Left ventricle myocardium inferior (tissue), 1 donor: ENCODE measurements around the gene SLC16A12. TPM values are rescaled to one million over a fixed set of nuclear protein-coding genes. Genes with fewer than 3 reads are reported as not detected.

Experiments
- DNase-seq: peaks from one replicate; pipeline ENCODE4 v3.0.0-alpha.2; 2020
- H3K27ac ChIP-seq: fragments of 200-600 bp; replicated peaks from 2 replicates; pipeline ENCODE4 v1.8.0; 2021
- H3K27me3 ChIP-seq: fragments of 200-600 bp; 2 replicates; pipeline ENCODE4 v1.8.0; 2021; ENCODE audit warnings: low read depth
- H3K36me3 ChIP-seq: fragments of 200-600 bp; 2 replicates; pipeline ENCODE4 v1.8.0; 2021
- H3K4me1 ChIP-seq: fragments of 200-600 bp; 2 replicates; pipeline ENCODE4 v1.8.0; 2021
- H3K4me3 ChIP-seq: fragments of 200-600 bp; 2 replicates; pipeline ENCODE4 v1.8.0; 2021; ENCODE audit warnings: mild to moderate bottlenecking, moderate library complexity
- H3K9me3 ChIP-seq: fragments of 200-600 bp; replicated peaks from 2 replicates; pipeline ENCODE4 v1.8.0; 2021
- CTCF ChIP-seq: fragments of 200-600 bp; IDR thresholded peaks from 2 replicates; pipeline ENCODE4 v1.8.0; 2021; ENCODE audit warnings: antibody characterized with exemption, mild to moderate bottlenecking, borderline replicate concordance
- intact Hi-C: fragments of 100-400 bp; cut with micrococcal nuclease; formaldehyde crosslinking; loops from one replicate; pipeline ENCODE4 v1.11.0; 2022
- total RNA-seq: library from RNA; stranded (reverse); fragmentation: NEBNext Ultra II Directional; extraction: Animal tissue kit (Norgen Biotek cat#: 25700); gene quantifications from one replicate; pipeline ENCODE4 v1.2.1, GENCODE V29; 2021
- donor health status: DM: no; HTN: yes; CAD: no; lungs with severe emphysema.

Gene SLC16A12
- total RNA-seq, 1 donor from 2014 or later = 2.0 TPM

GRCh38 chr10:89505640-89506275 is 29.6 kb downstream of the SLC16A12 start:
- DNase-seq = no peak
- Histone ChIP-seq H3K27ac (no peak overlapping the region), H3K9me3 (peaks cover 10% of the 10 kb centered on the region), H3K4me1 (peaks cover 21% of the 10 kb centered on the region), H3K4me3 (no peak overlapping the region), H3K36me3 (peaks cover 7% of the 10 kb centered on the region), H3K27me3 (no peaks in the 10 kb centered on the region)
- no peak for TF ChIP-seq CTCF
- intact Hi-C loops = no loop called here

GRCh38 chr10:89504691-89505090 is 30.7 kb downstream of the SLC16A12 start:
- Histone ChIP-seq H3K4me1 (peaks cover 21% of the 10 kb centered on the region), H3K27ac (peak overlapping the region; percentile 43), H3K27me3 (no peaks in the 10 kb centered on the region), H3K9me3 (peaks cover 7% of the 10 kb centered on the region), H3K36me3 (no peaks in the 10 kb centered on the region), H3K4me3 (no peak overlapping the region)
- intact Hi-C loops = no loop called here
- no peak for TF ChIP-seq CTCF
- DNase-seq = no peak

- no peak for TF ChIP-seq CTCF
- H3K4me1 ChIP-seq = peaks cover 21% of the 10 kb centered on the region
- H3K36me3 ChIP-seq = no peaks in the 10 kb centered on the region
- H3K27ac ChIP-seq = peak overlapping the region; percentile 43
- DNase-seq = no peak
- intact Hi-C loops = no loop called here
- H3K9me3 ChIP-seq = peaks cover 7% of the 10 kb centered on the region
- H3K4me3 ChIP-seq = no peak overlapping the region
- H3K27me3 ChIP-seq = no peaks in the 10 kb centered on the region
These were observed 31.6 kb downstream of the SLC16A12 start for GRCh38 chr10:89503652-89504370.

- Histone ChIP-seq H3K36me3 (no peaks in the 10 kb centered on the region), H3K27me3 (no peaks in the 10 kb centered on the region), H3K27ac (peak overlapping the region; percentile 43), H3K4me1 (peaks cover 21% of the 10 kb centered on the region), H3K4me3 (no peak overlapping the region), H3K9me3 (peaks cover 7% of the 10 kb centered on the region)
- intact Hi-C loops = no loop called here
- TF ChIP-seq CTCF = no peak
- no peak for DNase-seq
These were observed 32.2 kb downstream of the SLC16A12 start for GRCh38 chr10:89503151-89503550.

- no peaks in the 10 kb centered on the region for H3K36me3 ChIP-seq
- no peaks in the 10 kb centered on the region for H3K27me3 ChIP-seq
- TF ChIP-seq CTCF = no peak
- peaks cover 7% of the 10 kb centered on the region for H3K9me3 ChIP-seq
- H3K4me1 ChIP-seq = peaks cover 21% of the 10 kb centered on the region
- no peak for DNase-seq
- H3K27ac ChIP-seq = peak overlapping the region; percentile 43
- H3K4me3 ChIP-seq = no peak overlapping the region
- intact Hi-C loops = no loop called here
These were observed 32.8 kb downstream of the SLC16A12 start for GRCh38 chr10:89502549-89502948.
